Keratinocyte (primary cell): ENCODE results near the gene DBNDD1. TPM values are rescaled to one million over a fixed set of nuclear protein-coding genes. Genes with fewer than 3 reads are reported as not detected.
A peak's percentile ranks its signal among the peaks of the same experiment; 100 is the strongest.

ENCODE experiments used
- DNase-seq: peaks from one replicate; pipeline ENCODE4 v3.0.0-alpha.2; 2011; ENCODE audit warnings: low read depth, missing footprints, low spot score
- FAIRE-seq: peaks from 2 replicates; lab custom pipeline; 2011; peaks lifted over from hg19 to GRCh38; lab: Jason Lieb, UNC
- H2AFZ ChIP-seq: 2 replicates; pipeline ENCODE4 v1.6.0; 2012; ENCODE audit warnings: low read length, control low read depth, inconsistent platforms; ENCODE audit not compliant: control insufficient read depth
- H3K27ac ChIP-seq: 2 replicates; pipeline ENCODE4 v1.5.1; 2011; ENCODE audit warnings: low read length; ENCODE audit not compliant: control insufficient read depth, insufficient read depth
- H3K27me3 ChIP-seq: 3 replicates; pipeline ENCODE4 v1.6.0; 2011; ENCODE audit warnings: low read length; ENCODE audit not compliant: control insufficient read depth, insufficient read depth; ENCODE audit errors: extremely low read depth
- H3K36me3 ChIP-seq, 2 experiments: 2 replicates in 1 of 2; 3 replicates in 1 of 2; pipeline ENCODE4 v1.5.1; 2011; ENCODE audit warnings: low read length in 2 of 2, mild to moderate bottlenecking in 1 of 2; ENCODE audit not compliant: control insufficient read depth in 2 of 2, insufficient read depth in 2 of 2; ENCODE audit errors: extremely low read depth in 1 of 2
- H3K4me1 ChIP-seq: 3 replicates; pipeline ENCODE4 v1.5.1; 2011; ENCODE audit warnings: low read length; ENCODE audit not compliant: control insufficient read depth, insufficient read depth; ENCODE audit errors: extremely low read depth
- H3K4me2 ChIP-seq: 3 replicates; pipeline ENCODE4 v1.6.0; 2011; ENCODE audit warnings: low read depth, low read length; ENCODE audit not compliant: control insufficient read depth, insufficient read depth; ENCODE audit errors: extremely low read depth
- H3K4me3 ChIP-seq, 3 experiments: fragments of 200-600 bp in 1 of 3; sonication (generic) in 1 of 3; 2 replicates in 2 of 3; 3 replicates in 1 of 3; pipeline ENCODE4 v1.5.1; 2011 to 2016; ENCODE audit warnings: low read length in 3 of 3, mild to moderate bottlenecking in 3 of 3, control low read depth in 2 of 3, inconsistent platforms in 1 of 3, low read depth in 1 of 3, mixed read lengths in 1 of 3, mixed run types in 1 of 3, moderate library complexity in 1 of 3; ENCODE audit not compliant: control insufficient read depth in 2 of 3, insufficient read depth in 2 of 3; ENCODE audit errors: extremely low read depth in 1 of 3
- H3K79me2 ChIP-seq: 2 replicates; pipeline ENCODE4 v1.6.0; 2012; ENCODE audit warnings: low read length; ENCODE audit not compliant: control insufficient read depth, insufficient read depth
- H3K9ac ChIP-seq: 3 replicates; pipeline ENCODE4 v1.6.0; 2011; ENCODE audit warnings: low read length; ENCODE audit not compliant: control insufficient read depth, insufficient read depth; ENCODE audit errors: extremely low read depth
- H3K9me1 ChIP-seq: 3 replicates; pipeline ENCODE4 v1.6.0; 2011; ENCODE audit warnings: low read length; ENCODE audit not compliant: control insufficient read depth, insufficient read depth; ENCODE audit errors: extremely low read depth
- H3K9me3 ChIP-seq: 2 replicates; pipeline ENCODE4 v1.5.1; 2012; ENCODE audit warnings: low read depth, low read length; ENCODE audit not compliant: control insufficient read depth
- H4K20me1 ChIP-seq: 3 replicates; pipeline ENCODE4 v1.6.0; 2011; ENCODE audit warnings: low read length; ENCODE audit not compliant: control insufficient read depth, insufficient read depth; ENCODE audit errors: extremely low read depth
- EZH2 ChIP-seq: IDR thresholded peaks from one replicate; pipeline ENCODE4 v1.6.1; 2012; ENCODE audit warnings: inconsistent platforms, mild to moderate bottlenecking, low read length, moderate library complexity
- dilution Hi-C: fragments of 300-500 bp; cut with MboI; formaldehyde crosslinking; loops from one replicate; pipeline ENCODE4 v1.7.0; 2020; ENCODE audit warnings: low sequenced_read_pairs; ENCODE audit not compliant: extremely low pct_ligation_motif_present
- polyA plus RNA-seq, 5 experiments: library from polyadenylated mRNA; depleted of rRNA in 3 of 5; stranded (reverse) in 3 of 5; stranded (forward) in 1 of 5; unstranded in 1 of 5; fragments of >200 nt; gene quantifications; 1 replicate in 1 of 5; 2 replicates in 3 of 5; 3 replicates in 1 of 5; pipeline versions ENCODE4 v1.2.1 to v1.2.3, GENCODE V29; 2011 to 2012; ENCODE audit warnings: missing spikeins in 2 of 5, low read depth in 1 of 5, low replicate concordance in 1 of 5
- TF ChIP-seq, protein P1 (sequence below), 3 experiments: IDR thresholded peaks in 1 of 3; conservative IDR thresholded peaks in 1 of 3; optimal IDR thresholded peaks in 1 of 3; 2 replicates in 2 of 3; 3 replicates in 1 of 3; pipeline versions ENCODE3 to v1.5.1; 2011; ENCODE audit warnings: low read length in 3 of 3, mild to moderate bottlenecking in 3 of 3, moderate library complexity in 2 of 3, control low read depth in 1 of 3, inconsistent platforms in 1 of 3; ENCODE audit not compliant: insufficient read depth in 2 of 3; ENCODE audit errors: extremely low read depth in 1 of 3

Gene DBNDD1
- polyA plus RNA-seq, 1 donor (not counting 4 experiments of a cell fraction or from before 2014, with no cell fraction given): 1.7 TPM

DNA sequence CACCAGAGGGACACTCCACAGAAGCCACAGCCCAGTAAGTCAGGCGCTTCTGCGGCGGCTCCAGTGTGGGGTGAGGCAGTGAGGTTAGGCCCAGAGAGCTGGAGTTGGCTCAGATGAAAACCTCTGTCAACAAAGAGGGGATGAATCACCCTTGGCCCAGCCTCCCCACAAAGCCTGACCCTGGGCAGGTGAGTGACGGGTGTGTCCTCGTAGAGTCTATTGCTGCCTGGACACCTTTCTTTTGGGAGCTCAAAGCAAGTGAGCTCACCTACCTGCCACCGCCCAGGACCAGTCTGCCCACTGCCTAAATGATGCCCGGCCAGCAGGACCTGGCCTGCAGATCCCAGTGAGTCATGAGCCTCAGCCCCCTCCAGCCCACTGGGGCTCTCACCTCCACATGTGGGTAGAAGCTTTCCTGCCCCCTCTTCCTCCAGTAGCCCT, 24.9 kb upstream of the DBNDD1 start:
- dilution Hi-C loops: no loop called here
- H2AFZ ChIP-seq: no peak overlapping the region
- no peak for TF ChIP-seq EZH2
- TF ChIP-seq, protein P1, sequence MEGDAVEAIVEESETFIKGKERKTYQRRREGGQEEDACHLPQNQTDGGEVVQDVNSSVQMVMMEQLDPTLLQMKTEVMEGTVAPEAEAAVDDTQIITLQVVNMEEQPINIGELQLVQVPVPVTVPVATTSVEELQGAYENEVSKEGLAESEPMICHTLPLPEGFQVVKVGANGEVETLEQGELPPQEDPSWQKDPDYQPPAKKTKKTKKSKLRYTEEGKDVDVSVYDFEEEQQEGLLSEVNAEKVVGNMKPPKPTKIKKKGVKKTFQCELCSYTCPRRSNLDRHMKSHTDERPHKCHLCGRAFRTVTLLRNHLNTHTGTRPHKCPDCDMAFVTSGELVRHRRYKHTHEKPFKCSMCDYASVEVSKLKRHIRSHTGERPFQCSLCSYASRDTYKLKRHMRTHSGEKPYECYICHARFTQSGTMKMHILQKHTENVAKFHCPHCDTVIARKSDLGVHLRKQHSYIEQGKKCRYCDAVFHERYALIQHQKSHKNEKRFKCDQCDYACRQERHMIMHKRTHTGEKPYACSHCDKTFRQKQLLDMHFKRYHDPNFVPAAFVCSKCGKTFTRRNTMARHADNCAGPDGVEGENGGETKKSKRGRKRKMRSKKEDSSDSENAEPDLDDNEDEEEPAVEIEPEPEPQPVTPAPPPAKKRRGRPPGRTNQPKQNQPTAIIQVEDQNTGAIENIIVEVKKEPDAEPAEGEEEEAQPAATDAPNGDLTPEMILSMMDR (optimal IDR thresholded peaks at IDR 0.05 in 1 of 3, IDR thresholded peaks at IDR 0.05 in 1 of 3, conservative IDR thresholded peaks at IDR 0.05 in 1 of 3; ENCODE audit: extremely low read depth in 1 of 3, insufficient read depth in 2 of 3, low read length in 3 of 3): no peak
- no peaks in the 10 kb centered on the region for H3K79me2 ChIP-seq
- FAIRE-seq (peak; percentile 80), DNase-seq (peak; percentile 60)
- peaks cover 24% of the 10 kb centered on the region for H3K4me1 ChIP-seq
- peaks cover 4% of the 10 kb centered on the region for H4K20me1 ChIP-seq
- no peaks in the 10 kb centered on the region for H3K9me3 ChIP-seq
- peaks cover 16% of the 10 kb centered on the region for H3K27me3 ChIP-seq
- H3K4me3 ChIP-seq: no peak overlapping the region
- H3K9me1 ChIP-seq: peaks cover 4% of the 10 kb centered on the region
- peak overlapping the region; percentile 18 for H3K9ac ChIP-seq
- H3K27ac ChIP-seq: peak overlapping the region; percentile 23
- H3K36me3 ChIP-seq: peaks cover 8 to 14% of the 10 kb centered on the region in 2 experiments
- H3K4me2 ChIP-seq: peak overlapping the region; percentile 25

DNA sequence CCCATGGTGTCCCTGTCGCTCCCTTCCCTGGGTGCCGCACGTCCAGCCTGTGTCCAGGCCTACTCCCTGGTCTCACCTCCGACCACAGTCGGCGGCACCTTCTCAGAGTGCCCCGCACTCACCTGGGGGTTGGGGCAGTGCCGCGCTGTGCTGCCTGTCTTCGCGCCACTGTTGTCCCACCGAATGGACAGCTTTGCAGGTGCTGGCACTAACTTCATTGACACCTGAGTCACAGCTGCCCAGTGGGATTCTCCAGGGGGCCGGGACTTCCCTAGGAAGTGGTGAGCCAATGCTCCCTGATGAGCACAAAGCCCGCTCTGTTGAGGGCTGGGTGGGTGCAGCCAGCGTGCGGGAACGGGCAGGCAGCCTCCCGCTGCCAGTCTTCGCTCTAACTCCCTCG, 24.3 kb upstream of the DBNDD1 start:
- Histone ChIP-seq H2AFZ (no peak overlapping the region), H3K4me1 (peaks cover 24% of the 10 kb centered on the region), H4K20me1 (peaks cover 4% of the 10 kb centered on the region), H3K9me1 (peaks cover 4% of the 10 kb centered on the region), H3K27ac (peak overlapping the region; percentile 23), H3K4me3 (no peak overlapping the region), H3K27me3 (peaks cover 14% of the 10 kb centered on the region), H3K9me3 (no peaks in the 10 kb centered on the region), H3K9ac (peak overlapping the region; percentile 18), H3K4me2 (peak overlapping the region; percentile 8), H3K79me2 (no peaks in the 10 kb centered on the region), H3K36me3 (peaks cover 8 to 14% of the 10 kb centered on the region in 2 experiments)
- dilution Hi-C loops: no loop called here
- DNase-seq: no peak
- TF ChIP-seq, protein P1 (optimal IDR thresholded peaks at IDR 0.05 in 1 of 3, IDR thresholded peaks at IDR 0.05 in 1 of 3, conservative IDR thresholded peaks at IDR 0.05 in 1 of 3; ENCODE audit: extremely low read depth in 1 of 3, insufficient read depth in 2 of 3, low read length in 3 of 3): no peak
- TF ChIP-seq EZH2: no peak
- FAIRE-seq: no peak
